ENCODE data around the gene TNNI3K. TPM values are rescaled to one million over a fixed set of nuclear protein-coding genes. Genes with fewer than 3 reads are reported as not detected.

The TNNI3K gene
- total and polyA plus RNA-seq, 2 of the 8 experiments (the other 6 are each of a cell fraction or from before 2014, with no cell fraction given) = 0.41 to 0.48 TPM

- ChIA-PET CTCF (ENCODE audit: partially characterized antibody) (interaction anchor here (1.3 kb wide), 1 partner anchor 78 kb away, joined by 5 read pairs; no protein-coding TSS in a partner anchor), POLR2A (ENCODE audit: partially characterized antibody) (no interaction called here)
- no peak for FAIRE-seq
- Histone ChIP-seq H2BK5ac (ENCODE audit: low read depth, low read length) (no peak overlapping the region), H4K8ac (ENCODE audit: extremely low read depth, insufficient read depth, low read length) (no peak overlapping the region), H3K23ac (ENCODE audit: insufficient read length) (no peak overlapping the region), H3K27ac (ENCODE audit: low read depth, low read length) (no peak overlapping the region), H3K27me3 (replicated peaks in 1 of 4; ENCODE audit: control insufficient read depth in 3 of 4, extremely low read depth in 1 of 4, insufficient read depth in 3 of 4, low read length in 3 of 4) (no peaks in the 10 kb centered on the region), H4K20me1 (replicated peaks in 1 of 2; ENCODE audit: control insufficient read depth in 1 of 2, insufficient read depth in 2 of 2, low read length in 2 of 2) (no peaks in the 10 kb centered on the region), H3K9ac (replicated peaks in 1 of 4; ENCODE audit: extremely low read depth in 1 of 4, low read depth in 3 of 4, low read length in 3 of 4) (no peak overlapping the region), H2BK12ac (ENCODE audit: low read depth, low read length) (no peak overlapping the region), H4K91ac (replicated peaks; ENCODE audit: insufficient read length, low read length) (no peak overlapping the region), H4K5ac (ENCODE audit: insufficient read length, low read depth, low read length) (no peak overlapping the region), H3K56ac (replicated peaks; ENCODE audit: insufficient read length, low read depth, low read length) (no peak overlapping the region), H3K4me1 (replicated peaks in 1 of 4; ENCODE audit: control insufficient read depth in 3 of 4, insufficient read depth in 4 of 4, low read length in 3 of 4) (peaks cover 0 to 3% (median 0%) of the 10 kb centered on the region in 4 experiments; a peak in 1 of 7 replicates), H3K36me3 (ENCODE audit: control insufficient read depth in 2 of 4, insufficient read depth in 4 of 4, low read length in 3 of 4) (no peaks in the 10 kb centered on the region), H3K14ac (ENCODE audit: insufficient read length) (no peak overlapping the region), H2AK5ac (ENCODE audit: low read depth, low read length) (no peak overlapping the region), H2BK120ac (replicated peaks; ENCODE audit: low read depth, low read length) (no peak overlapping the region), H3K4ac (replicated peaks; ENCODE audit: insufficient read length, low read depth, low read length) (no peak overlapping the region), H3K4me2 (ENCODE audit: insufficient read depth in 1 of 2, low read depth in 2 of 2, low read length in 2 of 2) (no peak overlapping the region), H3K18ac (ENCODE audit: extremely low read depth, low read length) (no peak overlapping the region), H3K4me3 (ENCODE audit: extremely low read depth in 1 of 4, insufficient read depth in 2 of 4, low read depth in 3 of 4, low read length in 4 of 4) (no peak overlapping the region), H3K79me2 (ENCODE audit: control insufficient read depth in 1 of 2, insufficient read depth in 2 of 2, low read length in 2 of 2) (no peaks in the 10 kb centered on the region), H3K9me3 (ENCODE audit: insufficient read depth in 2 of 2, low read depth in 1 of 2, low read length in 1 of 2) (no peaks in the 10 kb centered on the region), H3K79me1 (ENCODE audit: low read depth, low read length) (no peaks in the 10 kb centered on the region), H2BK20ac (ENCODE audit: low read length) (no peak overlapping the region), H2AFZ (ENCODE audit: low read length) (no peak overlapping the region), H3K23me2 (ENCODE audit: low read depth, low read length) (no peaks in the 10 kb centered on the region), H2BK15ac (ENCODE audit: low read length) (no peak overlapping the region)
- TF ChIP-seq MAX (IDR thresholded peaks at IDR 0.05) (0 out of 2 replicates have a peak, but pooled peaks have one; percentile 49), E2F6 (IDR thresholded peaks at IDR 0.05) (peak; percentile 72; the same call in 1 of the 2 replicates), GABPA (IDR thresholded peaks at IDR 0.05; ENCODE audit: borderline replicate concordance, insufficient read depth, low read length) (no peak)
- WGBS, 2 experiments (ENCODE audit: extremely low coverage in 1 of 2, insufficient coverage in 1 of 2, insufficient read length in 1 of 2, insufficient replicate concordance in 2 of 2, low coverage in 1 of 2, low lambda C conversion rate in 2 of 2, missing lambda C conversion rate in 1 of 2) = 82 to 100% methylated on average over 1 to 2 of the region's 2 CpGs
- DNase-seq (ENCODE audit: low read depth in 1 of 2, low spot score in 2 of 2) = no peak
Observed at GRCh38 chr1:74316302-74316701, 81.1 kb downstream of the TNNI3K start.

Data from H1 (cell line).